Loucy (cell line): ENCODE data around the gene VSTM1.

ENCODE experiments used
- H2AFZ ChIP-seq: fragments of 200-600 bp; sonication (generic); 2 replicates; pipeline ENCODE4 v1.6.0; 2016; ENCODE audit warnings: antibody characterized with exemption, mild to moderate bottlenecking, low read length, moderate library complexity
- H3F3A ChIP-seq: fragments of 200-600 bp; 2 replicates; pipeline ENCODE4 v1.6.0; 2016; ENCODE audit warnings: antibody characterized with exemption, low read depth, mild to moderate bottlenecking
- H3K27me3 ChIP-seq: fragments of 200-600 bp; sonication (generic); 2 replicates; pipeline ENCODE4 v1.6.1; 2014; ENCODE audit warnings: low read length, mild to moderate bottlenecking; ENCODE audit not compliant: insufficient read depth, poor library complexity, severe bottlenecking
- H3K36me3 ChIP-seq: fragments of 200-600 bp; sonication (generic); 2 replicates; pipeline ENCODE4 v1.6.1; 2016; ENCODE audit warnings: low read length; ENCODE audit not compliant: insufficient read depth
- H3K4me1 ChIP-seq: fragments of 200-600 bp; sonication (generic); 2 replicates; pipeline ENCODE4 v1.5.1; 2014; ENCODE audit warnings: low read length, mild to moderate bottlenecking; ENCODE audit not compliant: insufficient read depth, poor library complexity, severe bottlenecking
- H3K4me2 ChIP-seq: fragments of 200-600 bp; sonication (generic); 2 replicates; pipeline ENCODE4 v1.6.0; 2014; ENCODE audit warnings: antibody characterized with exemption, low read length, low read depth, mild to moderate bottlenecking; ENCODE audit not compliant: poor library complexity, severe bottlenecking
- H3K4me3 ChIP-seq: fragments of 200-600 bp; sonication (generic); 2 replicates; pipeline ENCODE4 v1.5.1; 2014; ENCODE audit warnings: low read length, mild to moderate bottlenecking, mixed read lengths; ENCODE audit not compliant: poor library complexity, severe bottlenecking
- H3K79me2 ChIP-seq: fragments of 200-600 bp; sonication (generic); 2 replicates; pipeline ENCODE4 v1.6.1; 2014; ENCODE audit warnings: low read length; ENCODE audit not compliant: insufficient read depth
- H3K9ac ChIP-seq: fragments of 200-600 bp; sonication (generic); 2 replicates; pipeline ENCODE4 v1.6.0; 2014; ENCODE audit warnings: mild to moderate bottlenecking, low read depth, low read length, moderate library complexity; ENCODE audit not compliant: poor library complexity, severe bottlenecking
- H3K9me2 ChIP-seq: fragments of 200-600 bp; sonication (generic); replicated peaks from 2 replicates; pipeline ENCODE4 v1.6.1; 2016; ENCODE audit warnings: low read depth, low read length, mixed read lengths
- H3K9me3 ChIP-seq: fragments of 200-600 bp; sonication (generic); 2 replicates; pipeline ENCODE4 v1.6.1; 2014; ENCODE audit warnings: mild to moderate bottlenecking, antibody characterized with exemption, low read length, low read depth; ENCODE audit not compliant: insufficient read depth
- H4K20me1 ChIP-seq: fragments of 200-600 bp; sonication (generic); 2 replicates; pipeline ENCODE4 v1.6.0; 2014; ENCODE audit warnings: antibody characterized with exemption, low read length, mild to moderate bottlenecking; ENCODE audit not compliant: insufficient read depth, poor library complexity, severe bottlenecking
- EZH2phosphoT487 ChIP-seq: fragments of 200-600 bp; IDR thresholded peaks from 2 replicates; pipeline ENCODE4 v1.6.1; 2018; ENCODE audit warnings: antibody characterized with exemption, mild to moderate bottlenecking, moderate library complexity, borderline replicate concordance
- TF ChIP-seq, protein P1 (sequence below): fragments of 200-600 bp; sonication (generic); conservative IDR thresholded peaks from 2 replicates; pipeline ENCODE4 v1.5.1; 2014; ENCODE audit warnings: mild to moderate bottlenecking, antibody characterized with exemption, low read length

The VSTM1 gene

DNA sequence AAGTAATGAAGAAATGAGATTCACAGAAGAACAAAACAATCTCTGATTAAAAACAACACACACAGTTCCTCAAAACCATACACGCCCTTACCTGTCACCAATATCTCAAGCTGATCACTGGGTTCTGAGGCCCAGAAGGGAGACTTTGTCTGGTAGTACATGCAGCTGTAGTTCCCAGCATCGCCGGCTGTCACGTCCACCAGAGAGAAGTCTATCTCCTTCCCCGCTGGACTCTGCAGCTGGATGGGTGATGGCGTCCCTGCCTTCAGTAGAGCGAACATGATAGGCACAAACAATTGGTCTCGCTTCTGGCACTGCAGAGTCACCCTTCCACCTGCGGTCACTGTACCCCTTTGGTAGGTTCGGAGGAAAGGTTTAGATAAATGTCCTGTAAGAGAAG lies 10.1 kb upstream of the VSTM1 start:
- Histone ChIP-seq H3K27me3 (no peaks in the 10 kb centered on the region), H3K4me1 (no peaks in the 10 kb centered on the region), H3K9ac (no peak overlapping the region), H3K9me3 (no peaks in the 10 kb centered on the region), H4K20me1 (no peaks in the 10 kb centered on the region), H3K4me3 (no peak overlapping the region), H3K4me2 (no peak overlapping the region), H3K79me2 (no peaks in the 10 kb centered on the region), H3F3A (no peaks in the 10 kb centered on the region), H2AFZ (no peak overlapping the region), H3K36me3 (no peaks in the 10 kb centered on the region), H3K9me2 (no peaks in the 10 kb centered on the region)
- no peak for TF ChIP-seq EZH2phosphoT487
- TF ChIP-seq, protein P1, sequence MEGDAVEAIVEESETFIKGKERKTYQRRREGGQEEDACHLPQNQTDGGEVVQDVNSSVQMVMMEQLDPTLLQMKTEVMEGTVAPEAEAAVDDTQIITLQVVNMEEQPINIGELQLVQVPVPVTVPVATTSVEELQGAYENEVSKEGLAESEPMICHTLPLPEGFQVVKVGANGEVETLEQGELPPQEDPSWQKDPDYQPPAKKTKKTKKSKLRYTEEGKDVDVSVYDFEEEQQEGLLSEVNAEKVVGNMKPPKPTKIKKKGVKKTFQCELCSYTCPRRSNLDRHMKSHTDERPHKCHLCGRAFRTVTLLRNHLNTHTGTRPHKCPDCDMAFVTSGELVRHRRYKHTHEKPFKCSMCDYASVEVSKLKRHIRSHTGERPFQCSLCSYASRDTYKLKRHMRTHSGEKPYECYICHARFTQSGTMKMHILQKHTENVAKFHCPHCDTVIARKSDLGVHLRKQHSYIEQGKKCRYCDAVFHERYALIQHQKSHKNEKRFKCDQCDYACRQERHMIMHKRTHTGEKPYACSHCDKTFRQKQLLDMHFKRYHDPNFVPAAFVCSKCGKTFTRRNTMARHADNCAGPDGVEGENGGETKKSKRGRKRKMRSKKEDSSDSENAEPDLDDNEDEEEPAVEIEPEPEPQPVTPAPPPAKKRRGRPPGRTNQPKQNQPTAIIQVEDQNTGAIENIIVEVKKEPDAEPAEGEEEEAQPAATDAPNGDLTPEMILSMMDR, result no peak

DNA sequence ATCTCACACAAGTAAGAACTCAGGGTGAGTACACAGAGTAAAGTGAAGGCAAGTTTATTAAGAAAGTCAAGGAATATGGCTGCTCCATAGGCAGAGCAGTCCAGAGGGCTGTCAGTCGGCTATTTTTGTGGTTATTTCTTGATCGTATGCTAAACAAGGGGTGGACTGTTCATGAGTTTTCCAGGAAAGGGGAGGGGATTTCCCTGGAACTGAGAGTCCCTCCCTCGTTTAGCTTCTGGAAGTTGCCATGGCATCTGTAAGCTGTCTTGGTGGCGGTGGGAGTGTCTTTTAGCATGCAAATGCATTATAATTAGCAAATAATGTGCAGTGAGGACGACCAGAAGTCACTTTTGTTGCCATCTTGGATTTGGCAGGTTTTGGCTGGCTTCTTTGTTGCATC lies 5.8 kb upstream of the VSTM1 start:
- TF ChIP-seq EZH2phosphoT487, result no peak
- TF ChIP-seq, protein P1, result no peak

DNA sequence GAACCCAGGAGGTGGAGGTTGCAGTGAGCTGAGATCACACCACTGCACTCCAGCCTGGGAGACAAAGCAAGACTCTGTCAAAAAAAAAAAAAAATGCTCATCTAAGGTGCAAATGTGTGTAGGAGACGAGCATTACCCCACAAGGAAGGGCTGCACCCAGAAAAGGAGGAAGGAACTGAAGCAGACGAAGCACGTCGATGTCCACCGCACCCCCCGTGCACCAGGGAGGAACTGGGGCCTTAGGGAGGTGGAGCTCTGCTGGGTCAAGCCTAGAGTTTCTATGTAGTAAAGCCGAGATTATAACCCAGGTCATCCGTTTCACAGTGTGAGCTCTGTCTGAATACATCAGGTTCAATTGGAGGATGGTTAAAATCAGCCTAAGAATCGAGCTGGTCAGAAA lies 1.1 kb downstream of the VSTM1 start:
- no peaks in the 10 kb centered on the region for H3F3A ChIP-seq
- TF ChIP-seq EZH2phosphoT487, result no peak
- TF ChIP-seq, protein P1, result no peak
- H3K79me2 ChIP-seq, result no peaks in the 10 kb centered on the region
- no peaks in the 10 kb centered on the region for H3K9me2 ChIP-seq
- no peaks in the 10 kb centered on the region for H4K20me1 ChIP-seq
- H3K4me3 ChIP-seq, result no peak overlapping the region
- no peak overlapping the region for H2AFZ ChIP-seq
- H3K4me2 ChIP-seq, result no peak overlapping the region
- H3K9ac ChIP-seq, result no peak overlapping the region
- no peaks in the 10 kb centered on the region for H3K36me3 ChIP-seq
- no peaks in the 10 kb centered on the region for H3K9me3 ChIP-seq
- no peaks in the 10 kb centered on the region for H3K4me1 ChIP-seq
- no peaks in the 10 kb centered on the region for H3K27me3 ChIP-seq

More for the DNA sequence above, 5.8 kb upstream of the VSTM1 start:
- Histone ChIP-seq H3K4me2 (no peak overlapping the region), H3K79me2 (no peaks in the 10 kb centered on the region), H3K4me3 (no peak overlapping the region), H3K9me2 (no peaks in the 10 kb centered on the region), H3K4me1 (no peaks in the 10 kb centered on the region), H3K36me3 (no peaks in the 10 kb centered on the region), H3K9me3 (no peaks in the 10 kb centered on the region), H3F3A (no peaks in the 10 kb centered on the region), H4K20me1 (no peaks in the 10 kb centered on the region), H2AFZ (no peak overlapping the region), H3K27me3 (no peaks in the 10 kb centered on the region), H3K9ac (no peak overlapping the region)
